K562 treated with DMSO at 1 percent for 12 hours (cell line): Measurements from ENCODE around the gene MMP14. TPM values are rescaled to one million over a fixed set of nuclear protein-coding genes. Genes with fewer than 3 reads are reported as not detected.

Experiments
- total RNA-seq: library from RNA; unstranded; fragments of 300-600 nt; gene quantifications from 2 replicates; pipeline ENCODE4 v1.2.3, GENCODE V29; 2022; ENCODE audit not compliant: insufficient read depth

MMP14 gene
- total RNA-seq: 5.2 and 5.9 TPM in 2 replicates

DNA sequence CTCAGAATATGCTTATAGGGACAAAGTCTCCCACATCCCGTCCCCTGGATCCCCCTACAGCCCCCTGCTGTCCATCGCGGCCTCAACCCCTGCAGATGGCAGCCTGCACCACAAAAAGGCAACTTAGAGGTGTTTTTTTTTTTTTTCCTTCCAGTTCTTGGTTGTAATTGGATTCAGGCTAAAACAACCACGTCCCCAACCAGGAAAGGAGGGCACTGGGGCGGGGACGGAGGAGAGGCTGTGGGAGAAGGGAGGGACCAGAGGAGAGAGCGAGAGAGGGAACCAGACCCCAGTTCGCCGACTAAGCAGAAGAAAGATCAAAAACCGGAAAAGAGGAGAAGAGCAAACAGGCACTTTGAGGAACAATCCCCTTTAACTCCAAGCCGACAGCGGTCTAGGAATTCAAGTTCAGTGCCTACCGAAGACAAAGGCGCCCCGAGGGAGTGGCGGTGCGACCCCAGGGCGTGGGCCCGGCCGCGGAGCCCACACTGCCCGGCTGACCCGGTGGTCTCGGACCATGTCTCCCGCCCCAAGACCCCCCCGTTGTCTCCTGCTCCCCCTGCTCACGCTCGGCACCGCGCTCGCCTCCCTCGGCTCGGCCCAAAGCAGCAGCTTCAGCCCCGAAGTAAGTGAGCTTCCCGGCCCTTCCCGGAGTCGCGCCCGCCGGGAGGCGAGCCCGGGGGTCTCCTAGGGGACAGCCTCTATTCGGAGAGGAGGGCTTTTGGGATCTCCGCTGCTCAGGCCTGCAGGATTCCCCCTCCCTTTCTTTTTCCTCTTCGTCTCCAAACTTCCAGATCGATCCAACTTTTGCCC, at the start of gene MMP14:
TSS of gene MMP14 (plus strand) at position 285 of the 813 bp plus-strand sequence. CDS start at position 518, 233 bp downstream.

DNA sequence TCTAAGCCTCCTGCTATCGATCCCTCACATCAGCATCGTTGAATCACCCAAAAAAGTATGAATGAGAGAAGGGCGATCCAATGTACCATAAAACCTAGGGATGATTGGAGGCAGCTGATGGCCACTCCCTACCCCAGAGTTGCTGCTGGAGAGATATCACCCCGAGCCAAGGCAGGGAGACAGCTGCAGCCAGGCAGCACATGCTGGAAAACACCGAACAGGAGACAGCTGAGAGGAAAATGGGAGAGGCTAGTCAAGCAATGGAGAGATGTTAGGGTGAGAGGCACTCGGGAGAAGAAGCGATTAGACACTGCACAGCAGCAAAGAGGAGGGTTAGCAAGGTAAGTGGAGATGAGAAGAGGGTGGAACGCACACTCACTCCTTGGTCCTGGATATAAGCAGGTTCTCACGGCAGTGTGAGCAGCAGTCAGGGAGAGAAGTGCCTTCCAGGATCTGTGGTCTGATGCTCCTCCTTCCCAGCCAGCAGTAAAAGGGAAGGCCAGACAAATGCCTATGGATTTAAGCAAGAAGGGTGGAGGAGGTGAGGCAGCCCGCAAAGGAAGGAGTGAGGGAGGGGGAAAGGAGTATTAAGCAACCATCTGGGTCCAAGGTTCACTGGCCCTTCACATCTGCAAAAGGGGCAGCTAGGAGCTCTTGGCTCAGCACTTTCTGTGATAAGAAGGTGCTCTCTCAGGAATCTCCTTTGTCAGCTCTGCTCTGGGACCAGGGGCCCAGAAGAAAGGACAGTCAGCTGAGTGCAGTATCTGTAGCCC, 21.3 kb upstream of the MMP14 start, which contains the start of gene SLC7A7:
TSS of gene SLC7A7 (minus strand) at position 495 of the 773 bp plus-strand sequence. CDS start 2,037 bp downstream, outside the sequence.

DNA sequence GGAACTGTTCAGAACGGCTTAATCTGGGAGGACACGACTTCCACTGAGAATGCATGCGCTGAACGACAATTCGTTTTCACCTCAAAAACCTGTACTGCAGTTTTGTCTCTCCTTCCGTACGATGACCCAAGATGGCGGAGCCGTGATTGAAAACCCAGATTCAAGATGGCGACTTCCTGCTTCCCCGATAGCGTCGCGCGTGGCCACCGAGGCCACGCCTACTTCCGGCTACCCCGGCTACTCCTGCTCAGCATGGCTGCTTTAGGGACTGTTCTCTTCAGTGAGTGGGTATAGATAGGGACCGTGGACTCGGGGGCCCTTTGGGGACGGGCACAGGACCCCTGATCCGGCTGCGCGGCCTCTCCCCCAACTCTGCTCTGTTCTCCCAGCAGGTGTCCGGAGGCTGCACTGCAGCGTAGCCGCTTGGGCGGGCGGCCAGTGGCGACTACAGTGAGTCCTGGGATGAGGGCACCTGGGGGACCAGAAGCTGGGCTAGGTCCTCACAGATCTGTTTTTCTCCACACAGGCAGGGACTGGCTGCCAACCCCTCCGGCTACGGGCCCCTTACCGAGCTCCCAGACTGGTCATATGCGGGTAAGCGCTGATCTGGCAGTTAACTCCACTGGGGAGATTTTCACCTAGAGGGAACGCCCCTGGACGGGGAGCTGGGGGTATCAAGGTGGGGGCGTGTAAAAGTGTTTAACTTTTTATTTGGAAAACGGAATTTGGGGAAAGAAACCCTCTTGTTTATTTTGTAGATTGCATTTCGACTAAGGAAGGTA, 6.5 kb upstream of the MMP14 start, which contains the start of gene MRPL52:
TSS of gene MRPL52 (plus strand) at position 227 of the 782 bp plus-strand sequence. CDS start at position 253, 26 bp downstream.

DNA sequence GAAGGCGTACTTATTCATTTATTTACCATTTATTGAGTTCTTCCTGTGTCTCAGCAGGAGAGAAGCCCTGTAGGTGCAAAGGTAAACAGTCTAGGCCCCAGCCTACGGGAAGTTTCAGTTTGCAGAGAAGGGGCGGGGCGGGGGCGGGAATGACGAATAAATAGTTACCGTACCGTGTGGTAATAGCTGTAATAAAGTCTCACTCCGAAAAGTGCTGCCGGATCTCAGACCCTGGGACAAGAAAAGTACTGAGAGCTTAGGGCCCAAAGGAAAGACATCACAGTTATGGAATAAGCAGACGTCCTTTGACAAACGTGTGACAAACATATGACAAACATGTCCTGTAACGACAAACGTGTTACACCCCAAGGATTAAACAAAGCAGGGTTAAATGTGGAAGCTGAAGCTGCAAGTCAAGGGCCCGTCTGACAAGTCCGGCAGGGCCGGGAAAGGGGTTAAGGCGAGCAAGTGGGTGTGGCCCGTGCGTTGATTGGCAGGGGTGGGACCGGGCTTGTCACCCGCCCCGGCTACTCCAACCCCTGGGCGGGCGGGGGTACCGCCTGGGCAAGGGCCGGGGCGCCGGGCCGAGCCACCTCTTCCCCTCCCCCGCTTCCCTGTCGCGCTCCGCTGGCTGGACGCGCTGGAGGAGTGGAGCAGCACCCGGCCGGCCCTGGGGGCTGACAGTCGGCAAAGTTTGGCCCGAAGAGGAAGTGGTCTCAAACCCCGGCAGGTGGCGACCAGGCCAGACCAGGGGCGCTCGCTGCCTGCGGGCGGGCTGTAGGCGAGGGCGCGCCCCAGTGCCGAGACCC, 35.0 kb downstream of the MMP14 start, which contains the start of gene LRP10:
TSS of gene LRP10 (plus strand) at position 517 of the 809 bp plus-strand sequence. CDS start 564 bp downstream, outside the sequence.

DNA sequence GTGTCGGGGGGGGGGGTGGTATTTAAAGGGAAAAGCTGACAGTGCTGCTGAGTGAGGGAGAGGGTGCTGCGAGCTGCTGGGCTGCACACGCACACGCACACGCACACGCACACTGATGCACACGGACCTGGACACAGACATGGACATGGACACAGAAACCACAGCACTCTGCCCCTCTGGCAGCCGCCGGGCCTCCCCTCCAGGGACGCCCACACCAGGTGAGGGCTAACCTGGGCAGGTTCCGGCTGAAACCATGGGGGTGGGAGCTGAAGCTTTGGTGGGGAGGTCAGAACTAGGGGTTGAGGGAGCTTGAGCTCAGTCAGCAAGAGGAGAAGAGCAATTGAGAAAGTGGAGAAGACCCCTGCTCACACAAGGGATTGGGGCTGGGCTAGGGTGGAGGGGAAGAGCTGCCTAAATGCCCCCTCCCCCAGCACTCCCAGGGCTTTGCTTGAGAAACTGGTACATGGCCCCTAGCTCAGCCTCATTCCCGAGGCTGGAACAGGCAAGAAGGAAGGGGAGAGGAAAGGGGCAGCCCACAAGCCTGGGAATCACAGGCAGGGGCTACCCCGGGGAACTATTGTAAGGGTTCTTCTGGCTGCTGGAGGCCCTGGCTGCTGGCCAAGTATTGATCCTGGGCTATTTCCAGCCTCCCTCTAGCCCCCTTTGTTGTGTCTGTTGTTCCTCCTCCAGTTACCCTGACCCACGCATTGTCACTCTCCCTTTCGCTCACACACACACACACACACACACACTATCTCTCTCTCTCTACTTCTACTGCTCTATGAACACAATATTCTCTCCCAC, 47.0 kb downstream of the MMP14 start, which contains the start of gene REM2:
TSS of gene REM2 (plus strand) at position 50 of the 804 bp plus-strand sequence. CDS start at position 116, 66 bp downstream.

Other genes with a start within 250 kb of the MMP14 start
- gene DAD1, start 247.4 kb upstream of the MMP14 start, total RNA-seq: 264 and 272 TPM in 2 replicates
- gene ABHD4, start 238.3 kb upstream of the MMP14 start, total RNA-seq: 19.0 and 33.7 TPM in 2 replicates
- gene OR6J1, start 192.2 kb upstream of the MMP14 start, total RNA-seq: not detected in 2 replicates
- 90.5 and 145 TPM in 2 replicates for gene OXA1L, start 69.9 kb upstream of the MMP14 start, total RNA-seq
- gene SLC7A7, start 21.1 kb upstream of the MMP14 start, total RNA-seq: 0.51 TPM in 1 of 2 replicates, not detected in the other
- gene MRPL52, start 6.7 kb upstream of the MMP14 start, total RNA-seq: 92.9 and 111 TPM in 2 replicates
- gene LRP10, start 35.2 kb downstream of the MMP14 start, total RNA-seq: 35.5 and 67.9 TPM in 2 replicates
- 1.4 and 2.4 TPM in 2 replicates for gene REM2, start 46.6 kb downstream of the MMP14 start, total RNA-seq
- gene RBM23, start 82.6 kb downstream of the MMP14 start, total RNA-seq: 33.5 and 55.8 TPM in 2 replicates
- 90.7 and 101 TPM in 2 replicates for gene PRMT5, start 92.8 kb downstream of the MMP14 start, total RNA-seq
- gene HAUS4, start 120.5 kb downstream of the MMP14 start, total RNA-seq: 103 and 107 TPM in 2 replicates
- gene AJUBA, start 146.0 kb downstream of the MMP14 start, total RNA-seq: 11.3 and 16.2 TPM in 2 replicates
- 17.4 and 17.6 TPM in 2 replicates for gene C14orf93, start 173.6 kb downstream of the MMP14 start, total RNA-seq
- 115 and 148 TPM in 2 replicates for gene PSMB5, start 198.3 kb downstream of the MMP14 start, total RNA-seq
- gene PSMB11, start 205.6 kb downstream of the MMP14 start, total RNA-seq: not detected in 2 replicates
- 10.6 and 17.6 TPM in 2 replicates for gene CDH24, start 220.9 kb downstream of the MMP14 start, total RNA-seq